Caco-2 (cell line): ENCODE results near the gene SLC25A42. TPM values are rescaled to one million over a fixed set of nuclear protein-coding genes. Genes with fewer than 3 reads are reported as not detected.

Experiments used
- BruUV-seq: library from RNA; stranded (reverse); fragments of 400-500 nt; replicated peaks from 2 replicates; lab custom pipeline; 2021; lab: Mats Ljungman, UMichigan
- CTCF ChIA-PET: fragments of 300-600 bp; sonication (Branson Sonifier 250); formaldehyde crosslinking; loops from one replicate; lab custom pipeline; 2022; ENCODE audit warnings: antibody characterized with exemption; lab: Charles Lee
- POLR2A ChIA-PET: fragments of 300-600 bp; sonication (Branson Sonifier 250); formaldehyde crosslinking; loops from one replicate; lab custom pipeline; 2022; ENCODE audit warnings: antibody characterized with exemption; lab: Charles Lee
- DNase-seq, 2 experiments: peaks; one replicate each; pipeline versions ENCODE4 v3.0.0 to v3.0.0-alpha.2; 2020 to 2022
- H3K27me3 ChIP-seq: replicated peaks from 2 replicates; pipeline ENCODE4 v1.6.0; 2011; ENCODE audit warnings: low read length; ENCODE audit not compliant: control insufficient read depth, insufficient read depth
- H3K36me3 ChIP-seq: 2 replicates; pipeline ENCODE4 v1.5.1; 2011; ENCODE audit warnings: low read length; ENCODE audit not compliant: control insufficient read depth, insufficient read depth
- H3K4me1 ChIP-seq: fragments of 250-450 bp; sonication (Bioruptor Pico); 2 replicates; pipeline ENCODE4 v1.5.1; 2020; ENCODE audit warnings: mild to moderate bottlenecking
- H3K4me3 ChIP-seq: 2 replicates; pipeline ENCODE4 v1.5.1; 2011; ENCODE audit warnings: low read depth, mild to moderate bottlenecking, control low read depth, low read length
- H3K9me3 ChIP-seq: fragments of 250-450 bp; sonication (Bioruptor Pico); 2 replicates; pipeline ENCODE4 v1.5.1; 2020; ENCODE audit warnings: mild to moderate bottlenecking, moderate library complexity
- H3K27ac Mint-ChIP-seq: one replicate; pipeline ENCODE4 v1.8.0; 2022; ENCODE audit warnings: mixed read lengths; ENCODE audit not compliant: unreplicated experiment
- H3K27me3 Mint-ChIP-seq: one replicate; pipeline ENCODE4 v1.8.0; 2022; ENCODE audit warnings: mixed read lengths; ENCODE audit not compliant: insufficient read depth, unreplicated experiment
- H3K36me3 Mint-ChIP-seq: one replicate; pipeline ENCODE4 v1.8.0; 2022; ENCODE audit warnings: mild to moderate bottlenecking, mixed read lengths; ENCODE audit not compliant: insufficient read depth, unreplicated experiment
- H3K4me1 Mint-ChIP-seq: one replicate; pipeline ENCODE4 v1.8.0; 2022; ENCODE audit warnings: low read depth, mixed read lengths; ENCODE audit not compliant: unreplicated experiment
- H3K4me3 Mint-ChIP-seq: one replicate; pipeline ENCODE4 v1.8.0; 2022; ENCODE audit warnings: mild to moderate bottlenecking, moderate library complexity, mixed read lengths; ENCODE audit not compliant: unreplicated experiment
- H3K9me3 Mint-ChIP-seq: one replicate; pipeline ENCODE4 v1.8.0; 2022; ENCODE audit warnings: mixed read lengths; ENCODE audit not compliant: unreplicated experiment
- CTCF ChIP-seq, 2 experiments: fragments of 200-600 bp in 1 of 2; IDR thresholded peaks; 1 replicate in 1 of 2; 2 replicates in 1 of 2; pipeline versions ENCODE4 v1.5.1 to v1.8.0; 2011 to 2022; ENCODE audit warnings: antibody characterized with exemption in 1 of 2, control low read depth in 1 of 2, inconsistent platforms in 1 of 2, low read depth in 1 of 2, low read length in 1 of 2, mild to moderate bottlenecking in 1 of 2, moderate library complexity in 1 of 2; ENCODE audit not compliant: insufficient read depth in 1 of 2, severe bottlenecking in 1 of 2, unreplicated experiment in 1 of 2
- intact Hi-C: fragments of 100-400 bp; cut with micrococcal nuclease; formaldehyde crosslinking; loops from one replicate; pipeline ENCODE4 v1.10.0; 2022; ENCODE audit not compliant: unreplicated experiment
- total RNA-seq: library from RNA; stranded (reverse); gene quantifications from 2 replicates; pipeline ENCODE4 v1.2.3, GENCODE V29; 2022

SLC25A42 gene
- total RNA-seq, 1 experiment from 2014 or later = 4.5 TPM

- POLR2A ChIA-PET = interaction anchor here (0.6 kb wide), 1 partner anchor 252 kb away, joined by 5 read pairs; no protein-coding TSS in a partner anchor
- Histone ChIP-seq H3K4me1 (peaks cover 48% of the 10 kb centered on the region), H3K4me3 (no peak overlapping the region), H3K36me3 (no peaks in the 10 kb centered on the region), H3K27me3 (no peaks in the 10 kb centered on the region), H3K9me3 (no peaks in the 10 kb centered on the region)
- Mint-ChIP-seq H3K9me3 (no peaks in the 10 kb centered on the region), H3K27ac (no peak overlapping the region), H3K36me3 (no peaks in the 10 kb centered on the region), H3K4me1 (peaks cover 14% of the 10 kb centered on the region), H3K4me3 (no peak overlapping the region), H3K27me3 (no peaks in the 10 kb centered on the region)
- DNase-seq = no peak
- BruUV-seq = no TSS peak
- CTCF ChIA-PET = interaction anchor here (0.6 kb wide), 1 partner anchor 21 kb away, joined by 3 read pairs; no protein-coding TSS in a partner anchor
- TF ChIP-seq CTCF (IDR thresholded peaks at IDR 0.05; ENCODE audit: insufficient read depth in 1 of 2, low read depth in 1 of 2, low read length in 1 of 2, severe bottlenecking in 1 of 2, unreplicated experiment in 1 of 2) = no peak
- intact Hi-C loops = no loop called here
These were observed 30.7 kb downstream of the SLC25A42 start for GRCh38 chr19:19094513-19094912.

- Mint-ChIP-seq H3K27me3 (no peaks in the 10 kb centered on the region), H3K36me3 (no peaks in the 10 kb centered on the region), H3K9me3 (no peaks in the 10 kb centered on the region), H3K4me3 (no peak overlapping the region), H3K27ac (no peak overlapping the region), H3K4me1 (peaks cover 14% of the 10 kb centered on the region)
- no peak for DNase-seq
- ChIA-PET CTCF (interaction anchor here (0.6 kb wide), 1 partner anchor 12 kb away, joined by 4 read pairs; no protein-coding TSS in a partner anchor), POLR2A (no interaction called here)
- H3K36me3 ChIP-seq = no peaks in the 10 kb centered on the region
- TF ChIP-seq CTCF (IDR thresholded peaks at IDR 0.05; ENCODE audit: insufficient read depth in 1 of 2, low read depth in 1 of 2, low read length in 1 of 2, severe bottlenecking in 1 of 2, unreplicated experiment in 1 of 2) = no peak
- H3K27me3 ChIP-seq = no peaks in the 10 kb centered on the region
- intact Hi-C loops = loop anchor here (2.0 kb wide), 1 partner anchor 43 kb away; the partner anchor contains the start of gene TMEM161A
- no peaks in the 10 kb centered on the region for H3K9me3 ChIP-seq
- no peak overlapping the region for H3K4me3 ChIP-seq
- H3K4me1 ChIP-seq = peaks cover 48% of the 10 kb centered on the region
- BruUV-seq = no TSS peak
These were observed 31.9 kb downstream of the SLC25A42 start for GRCh38 chr19:19095691-19096090.

GRCh38 chr19:19096641-19097627, 33.1 kb downstream of the SLC25A42 start:
- Mint-ChIP-seq H3K36me3 (no peaks in the 10 kb centered on the region), H3K4me3 (peak overlapping the region; percentile 51), H3K27ac (peak overlapping the region; percentile 92), H3K9me3 (no peaks in the 10 kb centered on the region), H3K4me1 (peaks cover 14% of the 10 kb centered on the region), H3K27me3 (no peaks in the 10 kb centered on the region)
- Histone ChIP-seq H3K36me3 (no peaks in the 10 kb centered on the region), H3K27me3 (no peaks in the 10 kb centered on the region), H3K9me3 (no peaks in the 10 kb centered on the region), H3K4me1 (peaks cover 48% of the 10 kb centered on the region), H3K4me3 (no peak overlapping the region)
- ChIA-PET POLR2A (no interaction called here), CTCF (interaction anchor here (0.8 to 1.7 kb wide), 3 partner anchors 9 to 26 kb away, joined by 3 to 4 read pairs (median 3); no protein-coding TSS in a partner anchor)
- TF ChIP-seq CTCF (IDR thresholded peaks at IDR 0.05; ENCODE audit: insufficient read depth in 1 of 2, low read depth in 1 of 2, low read length in 1 of 2, severe bottlenecking in 1 of 2, unreplicated experiment in 1 of 2) = peak; percentile 12 to 20
- no TSS peak for BruUV-seq
- intact Hi-C loops = loop anchor here (1.0 to 2.0 kb wide), 3 partner anchors 8 to 42 kb away; partner anchors contain the start of genes SLC25A42 and TMEM161A
- DNase-seq = peak; percentile 91 to 95
